SK-N-SH (cell line): ENCODE measurements around the gene LPP. TPM values are rescaled to one million over a fixed set of nuclear protein-coding genes. Genes with fewer than 3 reads are reported as not detected.

Experiments used
- CTCF ChIA-PET: fragments of 300-600, 350-600 bp; formaldehyde crosslinking; extraction: SDS; loops from one replicate; lab custom pipeline; 2021; lab: Yijun Ruan, JAX
- POLR2A ChIA-PET: fragments of 350-600 bp; sonication (Branson Sonifier 250); formaldehyde crosslinking; extraction: SDS; loops from one replicate; lab custom pipeline; 2020; ENCODE audit warnings: antibody characterized with exemption, inconsistent platforms; lab: Yijun Ruan, JAX
- DNase-seq: peaks from one replicate; pipeline ENCODE4 v3.0.0; 2012
- H2AFZ ChIP-seq: fragments of 200-600 bp; sonication (generic); 2 replicates; pipeline ENCODE4 v1.8.1; 2016; ENCODE audit warnings: antibody characterized with exemption, mild to moderate bottlenecking, low read depth
- H3F3A ChIP-seq: fragments of 200-600 bp; sonication (generic); replicated peaks from 2 replicates; pipeline ENCODE3; 2016; ENCODE audit warnings: antibody characterized with exemption, mild to moderate bottlenecking; ENCODE audit not compliant: insufficient read depth
- H3K27ac ChIP-seq, 2 experiments: fragments of 200-500 bp in 1 of 2; fragments of 200-600 bp in 1 of 2; sonication (Bioruptor generic) in 1 of 2; sonication (generic), shearing (Covaris generic) in 1 of 2; 2 replicates each; pipeline versions ENCODE4 v1.5.1 to v1.6.1; 2014 to 2016; ENCODE audit warnings: low read depth in 2 of 2, inconsistent platforms in 1 of 2, low read length in 1 of 2, mild to moderate bottlenecking in 1 of 2, mixed read lengths in 1 of 2
- H3K27me3 ChIP-seq: fragments of 200-600 bp; sonication (generic), shearing (Covaris generic); 2 replicates; pipeline ENCODE4 v1.6.1; 2016; ENCODE audit warnings: mixed run types; ENCODE audit not compliant: insufficient read depth
- H3K36me3 ChIP-seq, 2 experiments: fragments of 200-500 bp in 1 of 2; fragments of 200-600 bp in 1 of 2; sonication (Bioruptor generic) in 1 of 2; sonication (generic) in 1 of 2; replicated peaks in 1 of 2; 2 replicates each; pipeline versions ENCODE3 to v1.5.1; 2014 to 2016; ENCODE audit warnings: low read length in 1 of 2, mild to moderate bottlenecking in 1 of 2; ENCODE audit not compliant: insufficient read depth in 2 of 2, control insufficient read depth in 1 of 2
- H3K4me1 ChIP-seq, 2 experiments: fragments of 200-500 bp in 1 of 2; fragments of 200-600 bp in 1 of 2; sonication (Bioruptor generic) in 1 of 2; sonication (generic), shearing (Covaris generic) in 1 of 2; 2 replicates each; pipeline versions ENCODE4 v1.5.1 to v1.6.1; 2014 to 2016; ENCODE audit warnings: low read depth in 1 of 2, low read length in 1 of 2, mixed run types in 1 of 2; ENCODE audit not compliant: insufficient read depth in 2 of 2, control insufficient read depth in 1 of 2
- H3K4me2 ChIP-seq: fragments of 200-600 bp; sonication (generic), shearing (Covaris generic); 2 replicates; pipeline ENCODE4 v1.6.1; 2017; ENCODE audit warnings: mixed run types
- H3K4me3 ChIP-seq, 2 experiments: fragments of 200-500 bp in 1 of 2; fragments of 200-600 bp in 1 of 2; sonication (Bioruptor generic) in 1 of 2; sonication (generic), shearing (Covaris generic) in 1 of 2; 2 replicates each; pipeline versions ENCODE4 v1.5.1 to v1.8.1; 2014 to 2016; ENCODE audit warnings: low read depth in 2 of 2, inconsistent platforms in 1 of 2, low read length in 1 of 2, mild to moderate bottlenecking in 1 of 2, mixed read lengths in 1 of 2, moderate library complexity in 1 of 2
- H3K79me2 ChIP-seq: fragments of 200-600 bp; sonication (generic); 2 replicates; pipeline ENCODE4 v1.8.1; 2017; ENCODE audit warnings: mild to moderate bottlenecking; ENCODE audit not compliant: insufficient read depth
- H3K9ac ChIP-seq: fragments of 200-600 bp; sonication (generic); 2 replicates; pipeline ENCODE4 v1.6.1; 2017; ENCODE audit warnings: mixed run types
- H3K9me2 ChIP-seq: fragments of 200-600 bp; sonication (generic); 2 replicates; pipeline ENCODE4 v1.6.1; 2017; ENCODE audit warnings: mixed run types
- H3K9me3 ChIP-seq: fragments of 200-600 bp; sonication (generic); 2 replicates; pipeline ENCODE4 v1.6.1; 2017; ENCODE audit warnings: mixed run types, mild to moderate bottlenecking, moderate library complexity
- H4K20me1 ChIP-seq: fragments of 200-600 bp; sonication (generic); 2 replicates; pipeline ENCODE4 v1.6.1; 2017; ENCODE audit warnings: mild to moderate bottlenecking, mixed run types; ENCODE audit not compliant: insufficient read depth
- CHD2 ChIP-seq: fragments of 150-350 bp; IDR thresholded peaks from 2 replicates; pipeline ENCODE4 v1.6.1; 2018; ENCODE audit warnings: low read length; ENCODE audit not compliant: partially characterized antibody
- ELF1 ChIP-seq: IDR thresholded peaks from 2 replicates; pipeline ENCODE4 v1.4.0; 2012
- FOSL2 ChIP-seq: IDR thresholded peaks from 2 replicates; pipeline ENCODE4 v1.4.0; 2012; ENCODE audit warnings: low read depth, mild to moderate bottlenecking, moderate library complexity, borderline replicate concordance
- GABPA ChIP-seq: IDR thresholded peaks from 2 replicates; pipeline ENCODE4 v1.4.0; 2012; ENCODE audit warnings: low read depth, mild to moderate bottlenecking
- IRF3 ChIP-seq: fragments of 150-350 bp; IDR thresholded peaks from 2 replicates; pipeline ENCODE4 v1.6.1; 2016; ENCODE audit warnings: mild to moderate bottlenecking, low read depth, low read length
- NFIC ChIP-seq: IDR thresholded peaks from 2 replicates; pipeline ENCODE4 v1.4.0; 2012; ENCODE audit warnings: borderline replicate concordance
- NRF1 ChIP-seq: IDR thresholded peaks from 2 replicates; pipeline ENCODE4 v1.6.1; 2012; ENCODE audit warnings: low read depth, mild to moderate bottlenecking, low read length
- RAD21 ChIP-seq: IDR thresholded peaks from 2 replicates; pipeline ENCODE4 v1.6.1; 2012; ENCODE audit warnings: mild to moderate bottlenecking, low read length
- RCOR1 ChIP-seq: fragments of 150-350 bp; IDR thresholded peaks from 2 replicates; pipeline ENCODE4 v1.6.1; 2017; ENCODE audit warnings: antibody characterized with exemption, low read length
- REST ChIP-seq: IDR thresholded peaks from 2 replicates; pipeline ENCODE4 v1.6.1; 2012; ENCODE audit warnings: mild to moderate bottlenecking, low read depth, low read length, moderate library complexity
- RFX5 ChIP-seq: IDR thresholded peaks from 2 replicates; pipeline ENCODE4 v1.6.1; 2012; ENCODE audit warnings: mild to moderate bottlenecking, improper control_type of control experiment, low read length
- SIN3A ChIP-seq: IDR thresholded peaks from 2 replicates; pipeline ENCODE4 v1.6.1; 2012; ENCODE audit warnings: low read depth, mild to moderate bottlenecking, low read length, moderate library complexity, borderline replicate concordance
- SMC3 ChIP-seq: IDR thresholded peaks from 2 replicates; pipeline ENCODE4 v1.6.1; 2012; ENCODE audit warnings: low read depth, low read length, improper control_type of control experiment
- TAF1 ChIP-seq: IDR thresholded peaks from 2 replicates; pipeline ENCODE4 v1.6.1; 2012; ENCODE audit warnings: low read depth, mild to moderate bottlenecking, low read length, moderate library complexity, borderline replicate concordance
- TCF12 ChIP-seq: IDR thresholded peaks from 2 replicates; pipeline ENCODE4 v1.4.0; 2012
- WGBS: methylation state at CpG from one replicate; pipeline ENCODE4 v1.1.6; 2017; ENCODE audit warnings: low lambda C conversion rate; 5-methylcytosine and 5-hydroxymethylcytosine counted together
- polyA plus RNA-seq, 3 experiments: library from polyadenylated mRNA; depleted of rRNA; stranded (reverse); fragments of >200 nt; gene quantifications; 2 replicates each; pipeline ENCODE4 v1.2.3, GENCODE V29; 2012
- TF ChIP-seq, protein P1 (sequence below): IDR thresholded peaks from 2 replicates; pipeline ENCODE4 v1.4.0; 2012; ENCODE audit warnings: low read depth, borderline replicate concordance
- TF ChIP-seq, protein P2 (sequence below): IDR thresholded peaks from 2 replicates; pipeline ENCODE4 v1.4.0; 2012; ENCODE audit warnings: low read depth, borderline replicate concordance

The LPP gene
- polyA plus RNA-seq, 1 of the 3 experiments (the other 2 are of a cell fraction) = 6.6 TPM

- Histone ChIP-seq H3K79me2 (peaks cover 100% of the 10 kb centered on the region), H3K4me3 (no peak overlapping the region)
- POLR2A ChIA-PET = no interaction called here
- DNase-seq = no peak
- TF ChIP-seq ELF1 (no peak), RAD21 (no peak), RCOR1 (no peak), SIN3A (no peak), NRF1 (no peak), IRF3 (no peak), FOSL2 (no peak), RFX5 (no peak), TAF1 (no peak), NFIC (no peak)
- TF ChIP-seq, protein P1, sequence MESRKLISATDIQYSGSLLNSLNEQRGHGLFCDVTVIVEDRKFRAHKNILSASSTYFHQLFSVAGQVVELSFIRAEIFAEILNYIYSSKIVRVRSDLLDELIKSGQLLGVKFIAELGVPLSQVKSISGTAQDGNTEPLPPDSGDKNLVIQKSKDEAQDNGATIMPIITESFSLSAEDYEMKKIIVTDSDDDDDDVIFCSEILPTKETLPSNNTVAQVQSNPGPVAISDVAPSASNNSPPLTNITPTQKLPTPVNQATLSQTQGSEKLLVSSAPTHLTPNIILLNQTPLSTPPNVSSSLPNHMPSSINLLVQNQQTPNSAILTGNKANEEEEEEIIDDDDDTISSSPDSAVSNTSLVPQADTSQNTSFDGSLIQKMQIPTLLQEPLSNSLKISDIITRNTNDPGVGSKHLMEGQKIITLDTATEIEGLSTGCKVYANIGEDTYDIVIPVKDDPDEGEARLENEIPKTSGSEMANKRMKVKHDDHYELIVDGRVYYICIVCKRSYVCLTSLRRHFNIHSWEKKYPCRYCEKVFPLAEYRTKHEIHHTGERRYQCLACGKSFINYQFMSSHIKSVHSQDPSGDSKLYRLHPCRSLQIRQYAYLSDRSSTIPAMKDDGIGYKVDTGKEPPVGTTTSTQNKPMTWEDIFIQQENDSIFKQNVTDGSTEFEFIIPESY = no peak
- TF ChIP-seq, all 33 proteins: peak for 0
- no peaks in the 10 kb centered on the region for H4K20me1 ChIP-seq
- no peaks in the 10 kb centered on the region for H3K9me3 ChIP-seq
- H3K27ac ChIP-seq = peak overlapping the region in 1 of 2 experiments; percentile 64; a peak in 2 of 4 replicates
- H3K9ac ChIP-seq = no peak overlapping the region
- WGBS = 55% methylated on average over 11 of the region's 11 CpGs
- H3K27me3 ChIP-seq = no peaks in the 10 kb centered on the region
- CTCF ChIA-PET = no interaction called here
- peak overlapping the region; percentile 1; the same call in 1 of the 2 replicates for H3K4me2 ChIP-seq
- no peak overlapping the region for H2AFZ ChIP-seq
- H3K36me3 ChIP-seq = peaks cover 2 to 12% of the 10 kb centered on the region in 2 experiments
- peaks cover 8% of the 10 kb centered on the region for H3F3A ChIP-seq
- no peaks in the 10 kb centered on the region for H3K9me2 ChIP-seq
- H3K4me1 ChIP-seq = 0 out of 4 replicates have a peak, but pooled peaks cover 0 to 3% of the 10 kb centered on the region in 2 experiments
These were observed 67.2 kb downstream of the LPP start for GRCh38 chr3:188220988-188221818.

GRCh38 chr3:188223936-188224335 is 70.0 kb downstream of the LPP start:
- Histone ChIP-seq H3K27ac (no peak overlapping the region), H3K79me2 (peaks cover 99% of the 10 kb centered on the region), H3K27me3 (no peaks in the 10 kb centered on the region), H3K4me1 (peaks cover 0 to 3% of the 10 kb centered on the region in 2 experiments; a peak in 1 of 4 replicates), H3K36me3 (peaks cover 2 to 5% of the 10 kb centered on the region in 2 experiments), H3K4me3 (no peak overlapping the region), H2AFZ (no peak overlapping the region), H3K9me2 (no peaks in the 10 kb centered on the region), H3K9me3 (no peaks in the 10 kb centered on the region), H3K4me2 (no peak overlapping the region), H3F3A (peaks cover 4% of the 10 kb centered on the region), H3K9ac (no peak overlapping the region), H4K20me1 (0 out of 2 replicates have a peak, but pooled peaks cover 3% of the 10 kb centered on the region)
- no peak for DNase-seq
- ChIA-PET POLR2A (no interaction called here), CTCF (interaction anchor here (0.6 kb wide), 1 partner anchor 69 kb away, joined by 3 read pairs; no protein-coding TSS in a partner anchor)
- TF ChIP-seq, protein P2, sequence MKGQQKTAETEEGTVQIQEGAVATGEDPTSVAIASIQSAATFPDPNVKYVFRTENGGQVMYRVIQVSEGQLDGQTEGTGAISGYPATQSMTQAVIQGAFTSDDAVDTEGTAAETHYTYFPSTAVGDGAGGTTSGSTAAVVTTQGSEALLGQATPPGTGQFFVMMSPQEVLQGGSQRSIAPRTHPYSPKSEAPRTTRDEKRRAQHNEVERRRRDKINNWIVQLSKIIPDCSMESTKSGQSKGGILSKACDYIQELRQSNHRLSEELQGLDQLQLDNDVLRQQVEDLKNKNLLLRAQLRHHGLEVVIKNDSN = no peak
- TF ChIP-seq CHD2 = no peak
- TF ChIP-seq RFX5 = no peak
- TF ChIP-seq SMC3 = no peak
- TF ChIP-seq GABPA = no peak
- no peak for TF ChIP-seq REST
- no peak for TF ChIP-seq SIN3A
- no peak for TF ChIP-seq TCF12
- 73% methylated on average over 3 of the region's 3 CpGs for WGBS
